Ureter (tissue), 1 donor: ENCODE data around the gene ENOX1. TPM values are rescaled to one million over a fixed set of nuclear protein-coding genes. Genes with fewer than 3 reads are reported as not detected.

Source experiments
- DNase-seq: peaks from one replicate; pipeline ENCODE4 v3.0.0-alpha.2; 2020; ENCODE audit warnings: low spot score
- total RNA-seq: library from RNA; stranded (reverse); gene quantifications from one replicate; pipeline ENCODE4 v1.2.4, GENCODE V29; 2023
- donor health status: DM: yes; HTN: yes; CAD: no.

ENOX1 gene
- total RNA-seq, 1 donor from 2014 or later: 7.1 TPM

DNA sequence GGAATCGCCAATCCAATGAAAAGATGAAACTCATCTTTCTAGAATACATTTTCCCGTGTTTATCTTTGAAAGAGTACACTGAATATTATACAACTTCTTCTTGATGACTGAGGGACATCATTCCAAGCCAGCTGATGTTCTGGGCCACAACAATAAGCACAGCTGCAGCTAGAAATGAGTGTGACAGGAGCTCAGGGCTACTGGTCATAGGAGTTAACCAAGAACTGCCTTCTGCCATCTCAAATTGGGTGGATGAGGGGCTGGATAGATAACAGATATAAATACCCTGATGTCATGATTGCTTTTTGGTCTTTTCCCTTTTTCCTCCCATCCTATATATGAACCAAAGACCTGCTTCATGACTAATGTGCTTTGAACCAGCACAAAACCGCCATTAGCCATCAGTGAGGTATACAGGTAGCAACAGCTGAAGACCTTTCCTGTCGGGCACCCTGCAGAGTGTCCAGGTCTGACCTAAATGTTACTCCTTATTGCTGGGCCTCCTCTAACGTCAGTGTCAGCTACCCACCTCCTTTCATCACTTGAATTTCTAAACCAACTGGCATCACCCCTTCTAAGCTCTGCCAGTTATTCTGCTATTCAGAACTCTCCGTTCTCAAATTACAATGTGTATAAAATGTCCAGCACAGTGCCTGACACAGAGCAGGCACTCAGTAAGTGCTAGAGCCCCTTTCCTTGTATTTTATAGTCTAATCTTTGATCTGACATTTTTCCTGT is 178.2 kb downstream of the ENOX1 start:
- no peak for DNase-seq

DNA sequence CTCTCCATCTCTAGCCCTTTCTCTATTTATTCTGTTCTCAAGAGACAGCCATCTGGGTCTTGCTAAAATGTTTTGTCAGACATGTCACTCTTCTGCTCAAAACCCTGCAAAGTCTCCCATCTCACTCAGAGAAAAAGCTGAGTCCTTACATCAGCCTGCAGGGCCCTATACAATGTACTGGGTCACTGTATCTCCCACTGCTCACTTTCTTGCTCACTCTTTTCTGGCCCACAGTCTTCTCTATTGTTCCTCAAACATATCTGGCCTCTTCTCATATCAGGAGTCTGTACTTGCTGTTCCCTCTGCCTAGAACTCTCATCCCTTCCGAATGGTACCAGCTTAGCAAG is 189.2 kb downstream of the ENOX1 start:
- DNase-seq: no peak

DNA sequence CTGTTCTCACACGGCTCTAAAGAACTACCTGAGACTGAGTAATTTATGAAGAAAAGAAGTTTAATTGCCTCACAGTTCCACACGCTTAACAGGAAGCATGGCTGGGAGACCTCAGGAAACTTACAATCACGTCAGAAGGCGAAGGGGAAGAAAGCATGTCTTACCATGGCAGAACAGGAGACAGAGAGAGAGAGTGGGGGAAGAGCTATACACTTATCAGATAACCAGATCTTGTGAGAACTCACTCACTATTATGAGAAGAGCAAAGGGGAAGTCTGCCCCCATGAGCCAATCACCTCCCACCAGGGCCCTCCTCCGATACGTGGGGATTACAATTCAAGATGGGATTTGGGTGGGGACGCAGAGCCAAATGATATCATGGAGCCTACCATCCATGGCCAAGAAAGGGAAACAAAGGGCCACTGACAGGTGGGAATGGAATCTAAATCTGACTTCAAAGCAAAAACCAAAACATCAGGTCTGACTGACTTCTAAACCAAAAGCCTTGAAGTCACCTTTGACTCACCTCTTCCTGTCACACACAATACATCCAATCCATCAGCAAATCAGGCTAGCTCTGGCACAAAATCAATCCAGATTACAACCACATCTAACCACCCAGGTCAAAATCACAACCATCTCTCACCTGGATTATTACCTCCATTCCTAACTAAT is 189.7 kb downstream of the ENOX1 start:
- DNase-seq: no peak

DNA sequence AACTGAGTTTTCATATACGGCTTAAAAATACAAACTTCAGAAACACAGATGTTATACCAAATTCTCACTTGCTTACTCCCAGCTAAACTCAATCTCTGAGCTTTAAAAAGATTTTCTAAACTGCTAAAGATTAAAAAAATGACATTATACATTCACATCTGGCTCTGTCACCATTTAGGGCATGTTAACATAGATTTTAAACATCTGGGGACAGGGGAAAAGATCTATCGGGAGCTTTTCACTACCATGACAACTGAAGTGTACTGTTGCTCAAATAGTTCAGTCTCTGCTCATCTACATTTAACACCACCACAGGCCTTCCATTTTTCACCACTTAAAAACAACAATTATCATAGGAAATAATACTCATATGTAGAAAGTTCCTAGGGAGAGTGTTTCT is 190.8 kb downstream of the ENOX1 start:
- no peak for DNase-seq

DNA sequence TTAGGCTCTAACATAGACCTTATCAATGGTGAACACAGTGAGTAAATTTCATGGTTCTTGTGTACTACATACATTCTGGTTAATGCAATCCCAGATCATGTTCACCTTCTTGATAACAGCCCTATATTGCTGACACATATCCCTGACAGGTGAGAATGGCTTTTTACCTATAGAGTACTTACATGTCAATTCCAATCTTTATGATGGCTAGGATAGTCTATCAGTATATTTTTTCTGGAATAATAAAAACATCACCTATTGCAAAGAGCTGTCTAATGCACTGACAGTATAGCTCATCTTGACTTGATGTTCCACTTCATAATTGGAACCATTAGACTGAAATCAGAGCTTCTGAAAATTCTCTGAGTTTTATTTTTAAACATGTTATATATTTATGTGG is 199.4 kb downstream of the ENOX1 start:
- DNase-seq: no peak

DNA sequence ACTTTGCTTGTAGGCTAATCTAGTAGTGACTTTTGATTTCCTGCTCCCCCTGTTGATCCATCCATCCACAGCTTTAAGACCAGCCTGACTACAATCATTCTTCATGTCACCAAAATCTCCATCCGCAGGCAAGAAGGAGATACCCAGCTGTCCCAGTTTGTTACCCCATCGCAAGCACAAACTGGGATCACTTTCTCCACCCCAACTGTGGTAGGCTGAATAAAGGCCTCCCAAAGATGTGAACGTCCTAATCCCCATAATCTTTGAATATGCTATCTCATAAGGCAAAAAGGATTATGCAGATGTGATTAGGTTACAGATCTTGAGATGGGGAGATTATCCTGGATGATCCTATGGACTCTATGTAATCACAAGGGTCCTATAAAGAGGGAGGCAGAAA is 202.0 kb downstream of the ENOX1 start:
- DNase-seq: no peak

DNA sequence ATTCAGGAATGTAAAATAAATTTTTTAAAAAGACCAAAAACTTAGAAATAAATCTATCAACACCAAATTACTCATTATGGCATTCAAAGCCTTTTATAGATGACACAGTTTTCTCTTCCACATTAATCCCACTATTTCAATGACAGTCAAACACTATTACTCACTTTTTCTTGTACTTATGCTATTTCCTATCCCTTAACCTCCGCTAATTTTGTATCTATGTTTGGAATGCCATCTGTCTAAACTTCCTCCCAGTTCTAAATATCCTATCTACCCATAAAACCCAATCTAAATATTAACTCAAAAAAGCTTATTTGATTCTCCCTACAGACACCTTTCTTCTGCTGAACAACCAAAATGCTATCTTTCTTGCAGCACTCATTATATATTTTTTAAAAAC is 203.5 kb downstream of the ENOX1 start:
- no peak for DNase-seq

DNA sequence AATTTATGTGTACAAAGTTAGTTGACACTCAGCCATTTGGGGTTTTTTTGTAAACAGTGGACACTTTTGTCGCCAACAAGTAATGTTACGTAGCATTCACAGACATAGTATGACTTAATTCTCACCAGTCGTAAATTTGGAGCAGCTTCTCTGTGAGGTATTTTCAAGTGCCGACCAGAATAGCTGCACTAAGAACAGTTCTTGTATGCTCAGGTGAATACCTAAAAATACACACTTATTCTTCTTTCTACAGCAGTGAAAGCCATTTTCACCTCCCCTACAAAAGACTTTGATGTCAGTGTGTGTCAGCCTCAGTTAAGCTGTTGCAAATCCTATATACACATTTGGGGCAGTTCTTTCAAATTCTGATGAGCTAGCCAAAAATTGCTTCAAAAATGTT is 206.5 kb downstream of the ENOX1 start:
- DNase-seq: no peak

DNA sequence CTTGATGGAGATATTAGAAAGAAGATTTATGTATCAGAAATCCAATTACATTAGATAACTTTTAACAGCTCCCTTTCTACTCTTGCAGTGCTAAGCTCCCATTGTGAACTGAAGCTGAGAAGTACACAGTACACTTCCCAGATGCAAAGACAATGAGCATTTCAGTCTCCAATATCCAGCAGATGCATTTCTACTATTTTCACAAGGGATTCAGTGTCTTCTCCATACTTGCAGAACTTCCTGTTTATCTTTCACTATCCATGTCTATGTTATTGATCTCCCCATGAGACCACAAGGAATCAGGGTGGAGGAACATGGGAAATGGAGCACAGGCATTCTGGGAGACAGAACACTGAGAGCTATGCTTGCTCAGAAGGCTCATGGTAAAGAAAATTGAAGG is 207.5 kb downstream of the ENOX1 start:
- no peak for DNase-seq

DNA sequence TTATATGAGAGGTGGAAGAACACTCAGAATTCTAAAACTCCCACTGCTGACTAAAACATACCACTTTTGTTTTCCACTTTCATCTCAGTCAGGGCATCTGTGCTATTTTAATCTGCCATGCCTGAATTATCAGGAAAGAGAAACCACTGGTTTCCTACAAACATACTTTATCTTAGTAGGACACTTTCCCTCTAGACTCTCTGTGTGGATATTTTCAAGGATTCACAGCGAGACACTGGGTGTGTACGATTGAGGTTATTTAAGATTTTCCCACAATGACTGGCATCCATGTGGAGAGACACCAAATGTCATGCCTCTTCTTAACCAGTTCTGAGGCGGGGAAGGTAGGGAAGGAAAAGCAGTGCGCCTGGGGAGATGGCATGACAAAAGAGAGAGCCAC is 212.2 kb downstream of the ENOX1 start:
- no peak for DNase-seq

DNA sequence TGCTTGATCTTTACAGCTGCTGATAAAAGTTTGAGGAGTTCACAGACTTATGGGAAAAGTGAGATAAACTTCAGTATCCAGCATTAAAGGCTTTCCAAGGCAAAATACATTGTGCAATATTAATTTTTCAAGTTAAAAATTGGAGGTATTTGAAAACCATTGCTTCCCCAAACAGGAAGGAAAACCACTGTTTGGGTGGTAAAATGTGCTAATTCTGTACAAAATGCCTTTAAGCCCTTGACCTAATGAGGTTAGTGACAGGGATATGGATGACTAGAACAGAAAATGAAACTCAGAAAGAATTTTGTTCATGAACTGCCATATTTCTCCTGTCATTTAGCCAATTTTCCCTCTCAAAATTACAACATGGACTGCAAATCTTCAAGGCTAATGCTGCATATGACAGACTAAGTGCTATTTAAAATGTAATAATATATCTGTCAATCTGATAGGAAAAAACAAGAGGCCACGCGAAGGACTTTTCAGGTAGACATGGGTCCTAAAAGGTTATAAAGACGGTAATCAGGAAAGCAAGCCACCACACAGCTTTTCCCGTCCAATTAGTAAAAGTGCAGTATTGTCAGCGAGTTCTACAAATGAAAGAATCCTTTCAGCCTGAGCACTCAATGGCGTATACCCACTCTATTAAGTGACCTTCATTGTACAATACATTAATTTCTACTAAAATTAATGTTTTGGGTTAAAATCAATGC is 212.8 kb downstream of the ENOX1 start:
- no peak for DNase-seq

DNA sequence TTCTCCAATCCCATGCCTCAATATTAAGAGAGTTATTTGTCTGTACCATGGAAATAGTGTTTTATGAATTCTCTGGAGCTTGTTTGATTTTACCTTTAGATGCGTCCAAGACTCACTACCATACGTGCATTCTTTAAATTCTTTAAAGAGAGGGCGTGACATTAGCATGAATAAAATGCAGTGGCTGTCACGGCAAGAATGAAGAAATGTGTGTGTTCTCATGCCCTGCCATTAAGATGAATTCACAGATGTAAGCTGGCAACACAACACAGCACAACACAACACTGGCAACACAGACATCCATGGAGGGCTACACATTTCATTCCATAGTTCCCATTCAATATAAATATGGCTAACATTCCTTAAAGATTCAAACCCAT is 213.4 kb downstream of the ENOX1 start:
- no peak for DNase-seq

DNA sequence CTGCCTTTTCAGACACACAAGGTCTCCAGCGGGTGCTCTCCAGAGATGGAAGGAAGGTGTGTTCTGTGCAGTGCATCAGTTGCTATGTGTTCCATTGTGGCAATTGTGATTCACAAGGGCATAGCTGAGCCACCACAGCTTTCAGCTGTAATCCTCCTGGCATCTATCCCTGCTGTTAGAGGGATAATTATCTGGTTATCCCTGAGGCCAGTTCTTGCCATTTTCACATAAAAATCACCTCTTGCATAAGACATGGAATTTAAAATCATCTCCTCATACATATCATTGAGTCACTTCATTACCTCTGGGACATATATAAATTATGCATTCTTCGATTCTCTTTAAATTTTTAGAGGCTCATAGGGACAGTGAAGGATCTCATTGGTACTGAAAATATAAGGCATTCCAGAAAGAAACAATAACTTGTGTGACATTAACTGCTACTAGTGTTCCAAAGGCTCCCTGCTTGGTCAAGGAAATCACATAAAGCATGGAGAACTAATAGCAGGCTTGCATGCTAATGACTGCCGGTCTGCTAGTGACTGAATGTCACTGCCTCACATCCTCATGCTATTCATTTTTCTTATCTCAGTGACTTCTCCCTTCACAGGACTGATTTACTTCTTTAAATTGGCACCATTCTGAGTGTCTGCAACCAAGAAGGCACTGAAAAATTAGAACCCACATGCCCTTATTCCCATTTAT is 214.0 kb downstream of the ENOX1 start:
- no peak for DNase-seq

DNA sequence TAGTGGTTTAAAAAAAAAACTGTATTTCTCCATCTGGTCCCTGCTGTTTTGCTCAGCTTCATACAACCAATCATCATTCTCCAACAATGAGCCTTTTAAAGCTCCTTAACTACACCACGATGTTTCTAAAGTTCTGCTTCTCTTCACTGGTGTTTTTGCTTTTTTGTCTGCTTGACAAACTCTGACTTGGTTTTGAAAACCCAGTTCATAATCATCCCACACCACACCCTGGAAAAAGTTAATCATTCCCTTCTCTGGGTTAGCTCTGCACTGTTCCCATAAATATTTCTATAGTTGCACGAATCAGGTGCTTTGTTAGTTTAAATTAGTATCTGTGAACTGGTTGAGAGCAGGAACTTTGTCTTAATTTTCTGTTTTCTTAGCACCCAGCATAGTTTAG is 217.1 kb downstream of the ENOX1 start:
- DNase-seq: no peak

DNA sequence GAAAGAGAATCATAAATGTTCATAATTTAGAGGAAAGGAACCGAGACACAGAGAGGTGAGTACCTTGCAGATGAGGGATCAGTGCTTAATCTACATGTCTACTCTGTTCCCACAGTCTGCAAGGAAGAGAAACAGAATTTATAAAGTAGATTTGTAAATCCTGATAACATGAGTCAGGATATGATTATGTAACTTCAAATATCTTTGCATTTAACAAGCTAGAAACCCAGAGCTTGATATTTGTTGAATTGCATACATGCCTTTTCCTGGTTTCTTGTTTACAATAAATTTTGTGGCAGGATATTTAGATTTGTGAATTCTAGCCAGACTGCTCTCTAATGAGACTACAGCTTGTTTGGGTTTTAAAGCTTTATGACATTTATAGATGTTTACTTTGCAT is 219.2 kb downstream of the ENOX1 start:
- no peak for DNase-seq

DNA sequence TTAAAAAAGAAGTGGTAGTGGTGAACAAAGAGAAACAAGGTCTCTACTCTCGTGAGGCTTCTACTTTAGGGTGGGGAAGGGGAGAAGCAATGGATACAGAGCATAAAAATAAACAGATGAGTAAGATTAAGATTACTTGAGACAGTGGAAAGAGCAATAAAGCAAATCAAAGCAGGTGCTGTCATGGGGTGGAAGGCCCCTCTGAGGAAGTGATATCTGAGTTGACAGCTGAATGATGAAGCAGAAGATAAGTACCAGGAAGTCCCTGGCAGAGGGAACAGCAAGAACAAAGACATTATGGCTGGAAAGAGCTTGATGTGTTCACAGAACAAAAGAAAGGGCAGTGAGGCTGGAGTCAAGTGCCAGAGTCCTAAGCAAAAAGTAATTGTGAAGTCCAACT is 221.8 kb downstream of the ENOX1 start:
- DNase-seq: no peak

DNA sequence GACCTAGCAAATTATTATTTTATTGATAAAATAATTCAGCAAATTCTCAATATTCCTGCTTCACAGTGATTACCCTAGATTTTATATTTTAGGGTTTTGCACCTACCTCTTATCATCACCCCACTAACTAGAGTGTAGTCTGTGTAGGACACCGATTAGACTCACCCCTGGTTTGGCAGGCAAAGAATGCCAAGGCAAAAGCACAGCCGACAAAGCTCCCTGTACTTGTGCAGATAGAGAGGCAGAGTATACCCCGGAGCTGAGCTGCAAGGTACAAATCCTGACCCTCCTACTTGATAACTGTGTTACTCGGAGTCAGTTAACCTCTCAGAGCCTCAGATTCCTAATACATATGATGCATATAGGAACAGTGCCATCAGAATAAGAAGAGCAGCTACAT is 225.7 kb downstream of the ENOX1 start:
- no peak for DNase-seq

DNA sequence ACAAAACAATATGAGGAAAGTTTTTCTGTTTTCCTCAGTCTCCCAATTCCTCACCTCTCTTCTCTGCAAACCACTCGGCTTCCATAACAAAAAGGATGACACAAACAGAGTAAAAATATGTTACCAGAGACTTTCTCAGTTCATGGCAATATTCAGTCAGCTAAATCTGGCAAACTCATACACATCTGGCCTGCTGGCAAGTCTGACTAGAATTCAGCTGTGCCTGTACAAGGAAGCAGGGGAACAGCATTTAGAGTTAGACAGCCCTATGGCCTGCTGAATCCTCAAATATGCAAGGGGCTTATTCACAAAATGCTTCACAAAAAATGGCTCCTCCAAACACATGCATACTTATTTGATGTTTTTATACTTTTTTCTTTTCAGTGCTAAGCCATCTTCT is 227.8 kb downstream of the ENOX1 start:
- no peak for DNase-seq

DNA sequence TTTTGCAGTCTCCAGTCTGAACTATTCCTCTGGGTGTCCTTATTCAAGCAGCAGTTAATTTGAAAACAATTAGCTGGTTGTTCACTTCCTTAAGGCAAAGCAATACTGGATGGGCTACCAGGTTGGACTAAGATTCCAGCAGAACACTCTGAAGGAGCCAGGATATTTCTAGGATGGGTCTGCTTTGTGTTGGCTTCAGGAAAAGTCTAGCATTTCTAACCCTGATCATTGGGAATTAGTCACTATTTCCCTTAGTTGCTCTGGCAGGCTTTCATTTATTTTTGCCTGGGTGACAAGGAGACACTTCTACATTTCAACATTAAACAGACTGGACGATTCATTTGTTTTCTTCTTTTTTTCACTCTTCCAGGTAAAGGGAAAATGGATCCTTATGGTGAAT is 228.4 kb downstream of the ENOX1 start:
- no peak for DNase-seq

DNA sequence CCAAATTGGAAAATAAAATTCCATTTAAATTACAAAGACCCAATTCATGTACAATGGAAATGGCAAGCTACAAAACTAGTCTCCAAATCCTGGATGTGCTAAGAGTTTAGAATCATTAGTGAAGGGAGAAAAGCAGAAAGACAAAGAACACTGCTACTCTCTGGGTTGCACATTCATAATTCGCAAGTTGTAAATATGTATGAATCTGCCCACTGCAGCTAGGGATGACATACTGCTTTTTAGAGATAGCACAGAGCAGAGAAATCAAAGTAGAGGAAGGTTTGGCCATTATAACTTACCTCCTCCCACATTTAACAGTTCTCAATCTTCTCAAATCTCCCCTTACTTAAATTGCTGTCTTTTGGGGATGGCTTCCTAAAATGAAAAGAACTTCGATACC is 231.1 kb downstream of the ENOX1 start:
- no peak for DNase-seq

DNA sequence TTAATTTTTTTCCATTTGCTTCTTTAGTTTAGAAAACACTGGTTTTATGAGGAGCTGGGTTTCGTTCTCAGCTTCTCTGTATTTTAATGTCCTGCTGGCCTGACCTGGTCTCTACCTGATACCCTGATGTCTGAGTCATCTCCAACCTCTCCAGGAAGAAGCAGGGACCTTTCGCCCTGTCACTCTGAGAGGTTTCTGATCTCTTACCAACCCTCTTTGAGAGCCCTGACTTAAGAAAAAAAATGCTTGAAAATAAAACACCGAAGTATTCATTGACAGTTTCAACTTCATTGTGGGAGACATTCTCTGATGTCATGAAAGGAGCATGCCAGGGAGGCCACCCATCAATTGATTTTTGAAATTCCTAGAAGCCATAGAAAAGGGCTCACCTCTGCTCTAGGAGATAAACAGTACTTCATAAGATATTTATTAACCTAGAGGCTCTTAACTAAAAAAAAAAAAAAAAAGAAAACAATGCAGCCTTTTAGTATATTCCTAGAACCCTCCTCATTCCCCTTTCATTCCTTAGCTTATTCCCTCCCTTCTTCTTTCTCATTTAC is 234.8 kb downstream of the ENOX1 start:
- DNase-seq: no peak

DNA sequence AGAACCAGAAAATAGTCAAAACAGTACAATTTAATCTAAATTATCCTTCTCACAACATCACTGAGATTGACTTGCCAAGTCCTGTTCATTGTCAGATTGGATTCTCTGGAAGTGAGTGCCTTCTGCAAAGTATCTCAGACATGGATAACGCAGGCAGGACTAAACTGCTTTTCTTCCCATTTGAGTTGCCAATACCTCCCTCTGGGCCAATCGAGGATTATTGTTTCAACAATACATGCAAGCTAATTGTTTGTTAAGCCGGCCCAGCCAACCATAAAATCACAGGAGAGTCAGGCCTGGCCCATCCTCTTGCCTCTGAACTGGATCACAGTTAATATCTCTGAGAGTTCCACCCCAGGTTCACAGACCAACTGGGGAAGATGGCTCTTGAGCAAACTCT is 240.0 kb downstream of the ENOX1 start:
- DNase-seq: no peak
